Tibial artery (tissue), 4 donors: ENCODE data around the gene CRMP1.

Experiments used
- DNase-seq, 2 donors: peaks; one replicate each; pipeline ENCODE4 v3.0.0-alpha.2; 2019
- H3K27ac ChIP-seq, 2 donors: fragments of 200-600 bp; sonication (generic) in 1 of 2; 1 replicate in 1 of 2; 2 replicates in 1 of 2; pipeline ENCODE4 v1.5.1; 2018 to 2019; ENCODE audit warnings: mild to moderate bottlenecking in 1 of 2
- H3K27me3 ChIP-seq, 2 donors: fragments of 200-600 bp; sonication (generic) in 1 of 2; one replicate each; pipeline versions ENCODE4 v1.5.1 to v1.6.0; 2016 to 2019
- H3K36me3 ChIP-seq, 3 donors: fragments of 200-600 bp; sonication (generic) in 2 of 3; one replicate each; pipeline ENCODE4 v1.5.1; 2016 to 2019; ENCODE audit warnings: mild to moderate bottlenecking in 2 of 3
- H3K4me1 ChIP-seq, 4 donors: fragments of 200-600 bp; sonication (generic) in 2 of 4; 1 replicate in 3 of 4; 2 replicates in 1 of 4; pipeline ENCODE4 v1.5.1; 2016 to 2019
- H3K4me3 ChIP-seq, 2 donors: fragments of 200-600 bp; sonication (generic) in 1 of 2; 1 replicate in 1 of 2; 2 replicates in 1 of 2; pipeline ENCODE4 v1.5.1; 2018 to 2019; ENCODE audit warnings: mild to moderate bottlenecking in 2 of 2
- H3K9me3 ChIP-seq, 3 donors: fragments of 200-600 bp; sonication (generic) in 1 of 3; one replicate each; pipeline ENCODE4 v1.5.1; 2016 to 2019
- CTCF ChIP-seq, 2 experiments: fragments of 200-600 bp in 1 of 2; fragments of 450-650 bp in 1 of 2; IDR thresholded peaks; one replicate each; pipeline ENCODE4 v1.5.1; 2017 to 2019; ENCODE audit warnings: antibody characterized with exemption in 2 of 2, mild to moderate bottlenecking in 1 of 2, moderate library complexity in 1 of 2
- intact Hi-C: fragments of 100-400 bp; cut with DNase I; formaldehyde crosslinking; loops from one replicate; pipeline ENCODE4 v1.15.0; 2023; ENCODE audit warnings: low total_unique reads

The CRMP1 gene

GRCh38 chr4:5932035-5932568 is 39.2 kb upstream of the CRMP1 start:
- intact Hi-C loops: no loop called here
- H3K27ac ChIP-seq: no peak overlapping the region
- no peak for TF ChIP-seq CTCF (IDR thresholded peaks at IDR 0.05)
- no peaks in the 10 kb centered on the region for H3K36me3 ChIP-seq
- peaks cover 0 to 31% of the 10 kb centered on the region in 2 donors for H3K27me3 ChIP-seq
- no peaks in the 10 kb centered on the region for H3K9me3 ChIP-seq
- no peak for DNase-seq
- H3K4me1 ChIP-seq: no peaks in the 10 kb centered on the region
- H3K4me3 ChIP-seq: no peak overlapping the region

GRCh38 chr4:5931526-5931925 is 38.6 kb upstream of the CRMP1 start:
- DNase-seq: no peak
- no peaks in the 10 kb centered on the region for H3K4me1 ChIP-seq
- H3K4me3 ChIP-seq: no peak overlapping the region
- H3K36me3 ChIP-seq: no peaks in the 10 kb centered on the region
- intact Hi-C loops: no loop called here
- no peaks in the 10 kb centered on the region for H3K9me3 ChIP-seq
- peaks cover 0 to 31% of the 10 kb centered on the region in 2 donors for H3K27me3 ChIP-seq
- no peak for TF ChIP-seq CTCF (IDR thresholded peaks at IDR 0.05)
- H3K27ac ChIP-seq: no peak overlapping the region

- Histone ChIP-seq H3K4me1 (no peaks in the 10 kb centered on the region), H3K9me3 (no peaks in the 10 kb centered on the region), H3K4me3 (no peak overlapping the region), H3K27ac (no peak overlapping the region), H3K36me3 (no peaks in the 10 kb centered on the region), H3K27me3 (peaks cover 0 to 34% of the 10 kb centered on the region in 2 donors)
- intact Hi-C loops: no loop called here
- no peak for DNase-seq
- no peak for TF ChIP-seq CTCF (IDR thresholded peaks at IDR 0.05)
Observed at GRCh38 chr4:5930876-5931275, 38.0 kb upstream of the CRMP1 start.

- no peaks in the 10 kb centered on the region for H3K4me1 ChIP-seq
- H3K4me3 ChIP-seq: no peak overlapping the region
- DNase-seq: no peak
- H3K27me3 ChIP-seq: peaks cover 0 to 35% of the 10 kb centered on the region in 2 donors
- no peak overlapping the region for H3K27ac ChIP-seq
- TF ChIP-seq CTCF (IDR thresholded peaks at IDR 0.05): no peak
- intact Hi-C loops: no loop called here
- no peaks in the 10 kb centered on the region for H3K9me3 ChIP-seq
- H3K36me3 ChIP-seq: no peaks in the 10 kb centered on the region
Observed at GRCh38 chr4:5930456-5930855, 37.6 kb upstream of the CRMP1 start.

GRCh38 chr4:5928844-5929420 is 36.0 kb upstream of the CRMP1 start:
- Histone ChIP-seq H3K4me1 (no peaks in the 10 kb centered on the region), H3K27ac (no peak overlapping the region), H3K36me3 (no peaks in the 10 kb centered on the region), H3K27me3 (peaks cover 0 to 31% of the 10 kb centered on the region in 2 donors), H3K4me3 (no peak overlapping the region), H3K9me3 (no peaks in the 10 kb centered on the region)
- DNase-seq: no peak
- no peak for TF ChIP-seq CTCF (IDR thresholded peaks at IDR 0.05)
- intact Hi-C loops: no loop called here
